Adrenal gland (tissue), 5 donors: Measurements from ENCODE around the gene MGAT1.

Experiments used
- POLR2A ChIP-seq, 2 donors: fragments of 450-650 bp; IDR thresholded peaks; one replicate each; pipeline ENCODE4 v1.6.1; 2017; ENCODE audit warnings: antibody characterized with exemption in 2 of 2, mild to moderate bottlenecking in 2 of 2, moderate library complexity in 1 of 2
- TF ChIP-seq, protein P1 (sequence below), 6 experiments: fragments of 450-650 bp in 4 of 6; fragments of 200-600 bp in 2 of 6; sonication (generic) in 1 of 6; IDR thresholded peaks; 1 replicate in 5 of 6; 2 replicates in 1 of 6; pipeline versions ENCODE4 v1.5.1 to v1.8.0; 2016 to 2021; ENCODE audit warnings: antibody characterized with exemption in 6 of 6, mild to moderate bottlenecking in 2 of 6, moderate library complexity in 1 of 6
- donor health status: DM: no; HTN: no; CAD: no.

DNA sequence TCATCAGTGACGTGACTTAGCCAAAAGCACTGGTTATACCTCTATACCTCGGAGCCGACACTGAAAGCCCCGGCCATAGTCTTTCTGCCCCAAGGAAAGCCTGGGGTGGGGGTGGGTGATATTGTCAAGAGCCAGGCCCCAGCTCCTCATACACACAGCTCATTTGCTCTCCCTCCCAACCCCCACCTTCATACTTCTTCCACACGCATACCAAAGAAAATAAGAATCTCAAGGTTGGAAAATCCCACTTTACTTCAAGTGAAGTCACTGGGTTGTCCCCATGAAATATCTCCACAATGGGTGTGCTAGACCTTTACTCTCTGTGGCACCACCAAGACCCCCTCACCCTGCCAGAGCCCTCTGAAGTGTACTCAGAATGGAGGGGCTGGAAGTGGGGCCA, 27.1 kb upstream of the MGAT1 start:
- TF ChIP-seq, protein P1, sequence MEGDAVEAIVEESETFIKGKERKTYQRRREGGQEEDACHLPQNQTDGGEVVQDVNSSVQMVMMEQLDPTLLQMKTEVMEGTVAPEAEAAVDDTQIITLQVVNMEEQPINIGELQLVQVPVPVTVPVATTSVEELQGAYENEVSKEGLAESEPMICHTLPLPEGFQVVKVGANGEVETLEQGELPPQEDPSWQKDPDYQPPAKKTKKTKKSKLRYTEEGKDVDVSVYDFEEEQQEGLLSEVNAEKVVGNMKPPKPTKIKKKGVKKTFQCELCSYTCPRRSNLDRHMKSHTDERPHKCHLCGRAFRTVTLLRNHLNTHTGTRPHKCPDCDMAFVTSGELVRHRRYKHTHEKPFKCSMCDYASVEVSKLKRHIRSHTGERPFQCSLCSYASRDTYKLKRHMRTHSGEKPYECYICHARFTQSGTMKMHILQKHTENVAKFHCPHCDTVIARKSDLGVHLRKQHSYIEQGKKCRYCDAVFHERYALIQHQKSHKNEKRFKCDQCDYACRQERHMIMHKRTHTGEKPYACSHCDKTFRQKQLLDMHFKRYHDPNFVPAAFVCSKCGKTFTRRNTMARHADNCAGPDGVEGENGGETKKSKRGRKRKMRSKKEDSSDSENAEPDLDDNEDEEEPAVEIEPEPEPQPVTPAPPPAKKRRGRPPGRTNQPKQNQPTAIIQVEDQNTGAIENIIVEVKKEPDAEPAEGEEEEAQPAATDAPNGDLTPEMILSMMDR (IDR thresholded peaks at IDR 0.05), result no peak
- no peak for TF ChIP-seq POLR2A (IDR thresholded peaks at IDR 0.05)
